ENCODE data around the gene MTSS2.

The MTSS2 gene

GRCh38 chr16:70658921-70659320 lies 26.9 kb downstream of the MTSS2 start:
- in situ Hi-C loops (cut with MboI; ENCODE audit: low pct_unique_long_range_greater_than_20kb, low sequenced_read_pairs, unreplicated experiment) = no loop called here
- TF ChIP-seq, protein P1, sequence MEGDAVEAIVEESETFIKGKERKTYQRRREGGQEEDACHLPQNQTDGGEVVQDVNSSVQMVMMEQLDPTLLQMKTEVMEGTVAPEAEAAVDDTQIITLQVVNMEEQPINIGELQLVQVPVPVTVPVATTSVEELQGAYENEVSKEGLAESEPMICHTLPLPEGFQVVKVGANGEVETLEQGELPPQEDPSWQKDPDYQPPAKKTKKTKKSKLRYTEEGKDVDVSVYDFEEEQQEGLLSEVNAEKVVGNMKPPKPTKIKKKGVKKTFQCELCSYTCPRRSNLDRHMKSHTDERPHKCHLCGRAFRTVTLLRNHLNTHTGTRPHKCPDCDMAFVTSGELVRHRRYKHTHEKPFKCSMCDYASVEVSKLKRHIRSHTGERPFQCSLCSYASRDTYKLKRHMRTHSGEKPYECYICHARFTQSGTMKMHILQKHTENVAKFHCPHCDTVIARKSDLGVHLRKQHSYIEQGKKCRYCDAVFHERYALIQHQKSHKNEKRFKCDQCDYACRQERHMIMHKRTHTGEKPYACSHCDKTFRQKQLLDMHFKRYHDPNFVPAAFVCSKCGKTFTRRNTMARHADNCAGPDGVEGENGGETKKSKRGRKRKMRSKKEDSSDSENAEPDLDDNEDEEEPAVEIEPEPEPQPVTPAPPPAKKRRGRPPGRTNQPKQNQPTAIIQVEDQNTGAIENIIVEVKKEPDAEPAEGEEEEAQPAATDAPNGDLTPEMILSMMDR (IDR thresholded peaks at IDR 0.05; ENCODE audit: extremely low read depth, insufficient read depth, missing control alignments) = no peak
- no peak for DNase-seq (ENCODE audit: low spot score)

DNA sequence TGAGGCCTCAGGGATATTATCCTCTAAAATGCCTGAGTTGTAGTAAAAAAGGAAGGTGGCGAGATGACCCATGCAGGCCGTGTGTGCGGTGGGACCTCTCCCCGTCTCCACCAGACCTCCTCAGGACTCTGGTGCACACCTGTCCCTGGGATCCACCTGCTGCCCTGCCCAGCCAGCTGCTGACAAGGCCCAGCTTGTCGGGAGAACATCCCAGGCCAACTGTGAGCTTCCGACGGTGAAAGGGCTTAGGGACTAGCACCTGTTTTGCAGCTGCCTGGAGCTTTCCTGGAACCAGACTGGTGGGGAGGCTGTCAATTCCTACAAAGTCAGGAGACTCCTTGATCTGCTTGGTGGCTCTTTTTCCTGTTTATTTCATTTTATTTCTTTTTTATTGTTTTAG lies 27.9 kb downstream of the MTSS2 start:
- no peak for DNase-seq (ENCODE audit: low spot score)
- in situ Hi-C loops (cut with MboI; ENCODE audit: low pct_unique_long_range_greater_than_20kb, low sequenced_read_pairs, unreplicated experiment) = no loop called here
- TF ChIP-seq, protein P1 (IDR thresholded peaks at IDR 0.05; ENCODE audit: extremely low read depth, insufficient read depth, missing control alignments) = no peak

DNA sequence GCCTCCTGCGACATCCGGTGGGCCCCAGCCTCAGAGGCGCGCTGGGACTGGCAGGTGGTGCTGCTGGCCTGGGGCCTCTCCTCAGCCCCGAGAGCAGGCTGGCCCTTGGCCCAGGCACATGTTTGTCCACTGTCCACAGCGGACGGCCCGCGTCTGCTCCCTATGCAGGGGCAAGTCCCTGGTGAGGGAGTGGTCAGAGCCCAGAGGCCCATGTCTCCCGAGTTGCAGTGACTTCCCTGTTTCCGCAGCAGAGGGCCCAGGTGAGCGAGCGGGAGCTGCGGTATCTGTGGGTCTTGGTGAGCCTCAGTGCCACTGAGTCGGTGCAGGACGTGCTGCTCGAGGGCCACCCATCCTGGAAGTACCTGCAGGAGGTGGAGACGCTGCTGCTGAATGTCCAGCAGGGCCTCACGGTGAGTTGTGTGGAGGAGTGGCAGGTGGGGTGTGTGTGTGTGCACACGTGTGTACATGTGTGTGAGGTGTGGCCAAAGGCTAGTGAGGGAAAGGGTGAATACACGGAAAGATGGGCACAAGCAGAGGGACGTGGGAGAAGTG lies 29.1 kb downstream of the MTSS2 start:
- TF ChIP-seq, protein P1 (IDR thresholded peaks at IDR 0.05; ENCODE audit: extremely low read depth, insufficient read depth, missing control alignments) = no peak
- DNase-seq (ENCODE audit: low spot score) = no peak
- in situ Hi-C loops (cut with MboI; ENCODE audit: low pct_unique_long_range_greater_than_20kb, low sequenced_read_pairs, unreplicated experiment) = no loop called here

- no peak for DNase-seq (ENCODE audit: low spot score)
- TF ChIP-seq, protein P1 (IDR thresholded peaks at IDR 0.05; ENCODE audit: extremely low read depth, insufficient read depth, missing control alignments) = no peak
- in situ Hi-C loops (cut with MboI; ENCODE audit: low pct_unique_long_range_greater_than_20kb, low sequenced_read_pairs, unreplicated experiment) = no loop called here
Observed at GRCh38 chr16:70656065-70656711, 29.7 kb downstream of the MTSS2 start.

DNA sequence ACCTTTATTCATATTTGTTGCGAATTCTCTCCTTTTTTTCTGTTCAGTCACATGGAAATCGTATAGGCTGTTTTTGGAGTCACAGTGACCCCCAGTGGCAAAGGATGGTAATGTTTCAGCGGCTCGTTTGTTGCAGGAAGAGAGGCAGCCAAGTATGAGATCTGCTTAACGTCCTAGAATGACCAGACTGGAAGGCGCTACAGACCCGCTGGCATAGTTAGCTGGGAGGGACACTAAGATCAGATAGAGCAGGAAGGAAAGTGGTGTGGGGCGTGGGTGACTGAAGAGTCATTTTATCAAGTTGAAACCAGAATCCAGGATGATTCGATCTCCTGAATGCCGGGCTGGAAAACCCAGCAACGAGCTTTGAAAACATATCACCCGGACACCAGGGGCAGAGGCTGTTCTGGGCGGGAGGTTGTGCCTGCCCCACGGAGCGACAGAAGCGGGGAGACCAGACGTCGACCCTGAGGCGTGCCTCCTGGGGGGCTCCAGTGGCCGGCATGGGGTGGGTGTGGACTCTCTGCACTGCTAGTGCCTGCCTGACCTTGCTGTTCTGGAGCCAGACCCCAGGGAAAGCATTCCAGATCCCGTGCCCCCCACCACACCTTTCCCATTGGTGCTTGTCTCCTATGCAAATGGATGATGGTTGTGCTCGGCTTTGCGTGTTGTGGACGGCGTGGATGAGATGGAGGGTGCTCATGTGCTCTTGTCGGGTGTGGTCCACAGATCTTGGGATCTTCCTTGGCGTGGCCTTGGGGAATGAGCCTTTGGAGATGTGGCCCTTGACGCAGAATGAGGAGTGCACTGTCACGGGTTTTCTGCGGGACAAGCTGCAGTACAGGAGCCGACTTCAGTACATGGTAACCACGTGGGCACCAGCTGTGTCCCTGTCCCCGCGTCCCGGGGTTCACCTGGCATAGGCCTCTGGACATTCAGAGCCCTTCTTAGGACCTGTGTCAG lies 31.8 kb downstream of the MTSS2 start:
- DNase-seq (ENCODE audit: low spot score) = peak; percentile 83
- in situ Hi-C loops (cut with MboI; ENCODE audit: low pct_unique_long_range_greater_than_20kb, low sequenced_read_pairs, unreplicated experiment) = no loop called here
- TF ChIP-seq, protein P1 (IDR thresholded peaks at IDR 0.05; ENCODE audit: extremely low read depth, insufficient read depth, missing control alignments) = peak; percentile 82

DNA sequence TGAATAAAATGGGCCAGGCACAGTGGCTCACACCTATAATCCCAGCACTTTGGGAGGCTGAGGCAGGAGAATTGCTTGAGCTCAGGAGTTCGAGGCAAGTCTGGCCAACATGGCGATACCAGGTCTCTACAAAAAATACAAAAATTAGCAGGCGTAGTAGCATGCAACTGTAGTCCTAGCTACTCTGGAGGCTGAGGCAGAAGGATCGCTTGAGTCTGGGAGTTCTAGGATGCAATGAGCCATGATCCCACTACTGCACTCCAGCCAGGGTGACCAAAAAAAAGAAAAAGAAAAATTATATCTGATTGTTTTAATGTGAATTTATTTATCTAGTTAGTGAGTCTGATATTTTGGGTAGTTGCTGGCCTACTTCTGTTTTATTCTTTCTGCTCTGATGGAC lies 32.4 kb downstream of the MTSS2 start:
- in situ Hi-C loops (cut with MboI; ENCODE audit: low pct_unique_long_range_greater_than_20kb, low sequenced_read_pairs, unreplicated experiment) = no loop called here
- DNase-seq (ENCODE audit: low spot score) = no peak
- TF ChIP-seq, protein P1 (IDR thresholded peaks at IDR 0.05; ENCODE audit: extremely low read depth, insufficient read depth, missing control alignments) = no peak

Measured in GM13977 (cell line).